K562 (cell line): Measurements from ENCODE around the gene TNIK. TPM values are rescaled to one million over a fixed set of nuclear protein-coding genes. Genes with fewer than 3 reads are reported as not detected.

ENCODE experiments used
- ATF7 ChIP-seq: fragments of 450-650 bp; IDR thresholded peaks from 2 replicates; pipeline ENCODE4 v1.7.1; 2014; ENCODE audit warnings: mild to moderate bottlenecking, moderate library complexity
- CEBPG ChIP-seq, 3 experiments: fragments of 200-800 bp in 1 of 3; sonication (Bioruptor generic) in 1 of 3; sonication (generic) in 1 of 3; formaldehyde crosslinking in 1 of 3; IDR thresholded peaks in 2 of 3; conservative IDR thresholded peaks in 1 of 3; 2 replicates each; pipeline versions ENCODE4 v1.6.1 to v1.8.0; 2016 to 2022; ENCODE audit warnings: missing compliant biosample characterization in 2 of 3, missing genetic modification characterization in 2 of 3, mild to moderate bottlenecking in 1 of 3, missing genetic modification reagents in 1 of 3
- HDAC6 ChIP-seq: IDR thresholded peaks from 2 replicates; pipeline ENCODE4 v1.6.1; 2012; ENCODE audit warnings: low read depth, mild to moderate bottlenecking, control low read depth, inconsistent platforms, low read length, moderate library complexity
- JUN ChIP-seq, 2 experiments: sonication (generic) in 1 of 2; formaldehyde crosslinking in 1 of 2; IDR thresholded peaks; 2 replicates each; pipeline versions ENCODE4 v1.6.1 to v1.8.0; 2012 to 2022; ENCODE audit warnings: borderline replicate concordance in 2 of 2, mild to moderate bottlenecking in 2 of 2, improper control_type of control experiment in 1 of 2, low read depth in 1 of 2, low read length in 1 of 2, missing genetic modification reagents in 1 of 2
- NR4A1 ChIP-seq, 2 experiments: fragments of 250-450 bp in 1 of 2; fragments of 450-650 bp in 1 of 2; sonication (Bioruptor Pico) in 1 of 2; IDR thresholded peaks; 2 replicates each; pipeline versions ENCODE4 v1.4.0 to v1.6.1; 2016 to 2020; ENCODE audit warnings: mild to moderate bottlenecking in 2 of 2, missing compliant biosample characterization in 1 of 2, missing genetic modification characterization in 1 of 2, moderate library complexity in 1 of 2
- STAT6 ChIP-seq: sonication (generic); formaldehyde crosslinking; IDR thresholded peaks from 2 replicates; pipeline ENCODE4 v1.8.1; 2023; ENCODE audit warnings: mild to moderate bottlenecking, missing genetic modification reagents
- TCF7L2 ChIP-seq: fragments of 150-350 bp; IDR thresholded peaks from 2 replicates; pipeline ENCODE4 v1.6.1; 2016; ENCODE audit warnings: low read depth, mild to moderate bottlenecking, low read length, moderate library complexity
- ZBTB17 ChIP-seq: fragments of 450-650 bp; formaldehyde crosslinking; IDR thresholded peaks from 2 replicates; pipeline ENCODE4 v1.4.0; 2020; ENCODE audit warnings: mild to moderate bottlenecking
- ZNF318 ChIP-seq, 2 experiments: fragments of 450-650 bp; IDR thresholded peaks; 2 replicates each; pipeline ENCODE4 v1.6.1; 2016; ENCODE audit warnings: mild to moderate bottlenecking in 2 of 2, borderline replicate concordance in 1 of 2, low read depth in 1 of 2, moderate library complexity in 1 of 2
- ZNF324 ChIP-seq: fragments of 250-450 bp; sonication (Bioruptor Pico); IDR thresholded peaks from 2 replicates; pipeline ENCODE4 v1.4.0; 2020; ENCODE audit warnings: mild to moderate bottlenecking
- ZNF384 ChIP-seq: IDR thresholded peaks from 2 replicates; pipeline ENCODE4 v1.6.1; 2012; ENCODE audit warnings: low read depth, low read length, improper control_type of control experiment
- ZNF589 ChIP-seq: fragments of 200-800 bp; sonication (Bioruptor generic); IDR thresholded peaks from 2 replicates; pipeline ENCODE4 v1.6.1; 2016; ENCODE audit warnings: low read depth, missing genetic modification characterization, missing compliant biosample characterization
- polyA plus RNA-seq, 8 experiments: library from polyadenylated mRNA; depleted of rRNA in 4 of 8; stranded (reverse) in 5 of 8; unstranded in 3 of 8; fragments of >200 nt; fragmentation: Nextera tagmentation in 2 of 8; fragmentation: Illumina TruSeq in 1 of 8; extraction: Ambion mirVana in 2 of 8; extraction: Trizol in 1 of 8; gene quantifications; 2 replicates each; pipeline versions ENCODE4 v1.2.1 to v1.2.3, GENCODE V29; 2011 to 2014; ENCODE audit warnings: inconsistent platforms in 1 of 8, missing spikeins in 1 of 8
- total RNA-seq, 7 experiments: library from RNA; depleted of rRNA in 6 of 7; stranded (reverse); fragments of >200 nt in 6 of 7; fragmentation: Illumina TruSeq in 2 of 7; extraction: Trizol in 2 of 7; gene quantifications; 2 replicates each; pipeline versions ENCODE4 v1.2.1 to v1.2.3, GENCODE V29; 2011 to 2021; ENCODE audit warnings: low replicate concordance in 1 of 7

TNIK gene
- total and polyA plus RNA-seq, 9 of the 15 experiments (the other 6 are each of a cell fraction or from before 2014, with no cell fraction given), result 6.6 to 39.0 (median 24.7) TPM

- TF ChIP-seq CEBPG (CRISPR knock-in tag; IDR thresholded peaks at IDR 0.05), result peak; percentile 60; the same call in 1 of the 2 replicates
- peak; percentile 73 to 89; a peak in 3 of 4 replicates for TF ChIP-seq CEBPG (tag; conservative IDR thresholded peaks at IDR 0.05 in 1 of 2, IDR thresholded peaks at IDR 0.05 in 1 of 2)
- peak; percentile 91 for TF ChIP-seq ATF7
- peak; percentile 64; the same call in 1 of the 2 replicates for TF ChIP-seq JUN (IDR thresholded peaks at IDR 0.05; ENCODE audit: borderline replicate concordance, low read depth, low read length)
- no peak for TF ChIP-seq JUN (CRISPR knock-in tag; IDR thresholded peaks at IDR 0.05; ENCODE audit: borderline replicate concordance)
- TF ChIP-seq STAT6 (CRISPR knock-in tag), result no peak
- TF ChIP-seq TCF7L2, result no peak
- TF ChIP-seq ZBTB17 (CRISPR knock-in tag), result no peak
- TF ChIP-seq ZNF589 (CRISPR knock-in tag), result 0 out of 2 replicates have a peak, but pooled peaks have one; percentile 11
- TF ChIP-seq ZNF384, result peak; percentile 71
- no peak for TF ChIP-seq NR4A1 (CRISPR knock-in tag; IDR thresholded peaks at IDR 0.05)
- no peak for TF ChIP-seq NR4A1 (tag; IDR thresholded peaks at IDR 0.05)
- no peak for TF ChIP-seq ZNF324 (CRISPR knock-in tag)
- TF ChIP-seq ZNF318 (IDR thresholded peaks at IDR 0.05; ENCODE audit: borderline replicate concordance in 1 of 2, low read depth in 1 of 2), result peak in 1 of 2 experiments; percentile 96; a peak in 2 of 4 replicates
- TF ChIP-seq HDAC6, result no peak
These were observed 113.5 kb downstream of the TNIK start (continued) for GRCh38 chr3:171346582-171347300.
